Smooth muscle cell (in vitro differentiated cells): ENCODE measurements around the gene GJD4. TPM values are rescaled to one million over a fixed set of nuclear protein-coding genes. Genes with fewer than 3 reads are reported as not detected.

ENCODE experiments used
- DNase-seq: peaks from one replicate; lab custom pipeline; 2025; ENCODE audit not compliant: unreplicated experiment; lab: John Stamatoyannopoulos, UW
- H2AFZ ChIP-seq: fragments of 200-600 bp; sonication (generic); 2 replicates; pipeline ENCODE4 v1.6.0; 2016; ENCODE audit warnings: antibody characterized with exemption, low read depth, mild to moderate bottlenecking
- H3F3A ChIP-seq: fragments of 200-600 bp; sonication (generic); 2 replicates; pipeline ENCODE4 v1.6.0; 2017; ENCODE audit warnings: antibody characterized with exemption, low read depth
- H3K27ac ChIP-seq: fragments of 200-600 bp; sonication (generic); 2 replicates; pipeline ENCODE4 v1.5.1; 2016; ENCODE audit warnings: low read depth, mild to moderate bottlenecking
- H3K27me3 ChIP-seq: fragments of 200-600 bp; sonication (generic); 2 replicates; pipeline ENCODE4 v1.6.1; 2016; ENCODE audit warnings: low read depth, mild to moderate bottlenecking
- H3K36me3 ChIP-seq: fragments of 200-600 bp; sonication (generic); 2 replicates; pipeline ENCODE4 v1.5.1; 2016; ENCODE audit warnings: low read depth
- H3K4me1 ChIP-seq: fragments of 200-600 bp; sonication (generic); 2 replicates; pipeline ENCODE4 v1.5.1; 2016; ENCODE audit warnings: low read depth
- H3K4me2 ChIP-seq: fragments of 200-600 bp; sonication (generic); 2 replicates; pipeline ENCODE4 v1.6.0; 2016; ENCODE audit warnings: mild to moderate bottlenecking
- H3K4me3 ChIP-seq: fragments of 200-600 bp; sonication (generic); 2 replicates; pipeline ENCODE4 v1.5.1; 2016; ENCODE audit warnings: mild to moderate bottlenecking
- H3K79me2 ChIP-seq: fragments of 200-600 bp; sonication (generic); 2 replicates; pipeline ENCODE4 v1.6.0; 2016; ENCODE audit warnings: low read depth, mild to moderate bottlenecking
- H3K9ac ChIP-seq: fragments of 200-600 bp; sonication (generic); 2 replicates; pipeline ENCODE4 v1.6.0; 2016; ENCODE audit warnings: low read depth
- H3K9me3 ChIP-seq: fragments of 200-600 bp; sonication (generic); replicated peaks from 2 replicates; pipeline ENCODE4 v1.5.1; 2016; ENCODE audit warnings: low read depth
- H4K20me1 ChIP-seq: fragments of 200-600 bp; sonication (generic); 2 replicates; pipeline ENCODE4 v1.6.0; 2016; ENCODE audit warnings: low read depth
- CTCF ChIP-seq: fragments of 200-600 bp; sonication (generic); IDR thresholded peaks from 2 replicates; pipeline ENCODE4 v1.5.1; 2017; ENCODE audit warnings: borderline replicate concordance, mild to moderate bottlenecking, antibody characterized with exemption; ENCODE audit not compliant: insufficient read depth, poor library complexity, severe bottlenecking
- WGBS: methylation state at CpG from one replicate; pipeline ENCODE4 v1.1.7; 2016; ENCODE audit warnings: low lambda C conversion rate; 5-methylcytosine and 5-hydroxymethylcytosine counted together
- polyA plus RNA-seq: library from polyadenylated mRNA; unstranded; fragments of >200 nt; fragmentation: Nextera tagmentation; extraction: Ambion mirVana; gene quantifications from 2 replicates; pipeline ENCODE4 v1.2.1, GENCODE V29; 2016
- total RNA-seq: library from RNA; depleted of rRNA; stranded (reverse); fragments of >200 nt; gene quantifications from 2 replicates; pipeline ENCODE4 v1.2.3, GENCODE V29; 2014

Gene GJD4
- total and polyA plus RNA-seq, 2 experiments from 2014 or later = not detected

GRCh38 chr10:35594115-35595079 is 10.7 kb upstream of the GJD4 start:
- Histone ChIP-seq H3K9me3 (no peaks in the 10 kb centered on the region), H2AFZ (no peak overlapping the region), H3K4me1 (no peaks in the 10 kb centered on the region), H4K20me1 (no peaks in the 10 kb centered on the region), H3K4me3 (no peak overlapping the region), H3F3A (no peaks in the 10 kb centered on the region), H3K9ac (no peak overlapping the region), H3K4me2 (no peak overlapping the region), H3K79me2 (no peaks in the 10 kb centered on the region), H3K36me3 (no peaks in the 10 kb centered on the region), H3K27me3 (no peaks in the 10 kb centered on the region), H3K27ac (no peak overlapping the region)
- 61% methylated on average over 14 of the region's 14 CpGs for WGBS
- TF ChIP-seq CTCF = no peak
- DNase-seq = no peak

DNA sequence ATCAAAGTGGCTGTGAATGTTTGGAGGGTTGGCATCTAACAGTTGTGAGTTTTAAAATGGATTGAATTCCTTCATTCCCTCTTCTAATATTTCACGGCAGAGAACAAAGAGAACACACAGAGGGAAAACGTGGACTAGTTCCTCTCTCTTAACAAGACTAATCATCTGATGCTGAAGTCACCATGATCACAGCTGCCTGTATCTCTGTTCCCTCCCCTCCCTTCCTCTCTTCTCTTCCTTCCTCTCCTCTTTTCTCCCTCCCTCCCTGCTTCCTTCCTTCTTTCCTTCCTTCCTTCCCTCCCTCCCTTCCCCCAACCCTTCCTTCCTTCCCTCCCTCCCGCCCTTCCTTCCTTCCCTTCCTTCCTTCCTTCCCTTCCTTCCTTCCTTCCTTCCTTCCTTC is 10.0 kb upstream of the GJD4 start:
- no peak overlapping the region for H2AFZ ChIP-seq
- 37% methylated on average over 3 of the region's 3 CpGs for WGBS
- DNase-seq = no peak

GRCh38 chr10:35598379-35598778 is 6.8 kb upstream of the GJD4 start:
- Histone ChIP-seq H3K9me3 (no peaks in the 10 kb centered on the region), H3K4me1 (no peaks in the 10 kb centered on the region), H3K79me2 (no peaks in the 10 kb centered on the region), H3K36me3 (no peaks in the 10 kb centered on the region), H4K20me1 (no peaks in the 10 kb centered on the region), H3F3A (no peaks in the 10 kb centered on the region), H3K9ac (no peak overlapping the region), H3K27me3 (no peaks in the 10 kb centered on the region), H2AFZ (no peak overlapping the region), H3K27ac (no peak overlapping the region), H3K4me2 (no peak overlapping the region), H3K4me3 (no peak overlapping the region)
- no peak for DNase-seq
- WGBS = 61% methylated on average over 6 of the region's 6 CpGs
- peak; percentile 40 for TF ChIP-seq CTCF

More for the DNA sequence above, 10.0 kb upstream of the GJD4 start:
- H3K4me1 ChIP-seq = no peaks in the 10 kb centered on the region
- no peaks in the 10 kb centered on the region for H4K20me1 ChIP-seq
- H3K36me3 ChIP-seq = no peaks in the 10 kb centered on the region
- no peak overlapping the region for H3K27ac ChIP-seq
- no peak overlapping the region for H3K4me2 ChIP-seq
- no peak for TF ChIP-seq CTCF
- H3K27me3 ChIP-seq = no peaks in the 10 kb centered on the region
- no peaks in the 10 kb centered on the region for H3K9me3 ChIP-seq
- no peak overlapping the region for H3K9ac ChIP-seq
- H3K4me3 ChIP-seq = no peak overlapping the region
- no peaks in the 10 kb centered on the region for H3F3A ChIP-seq
- H3K79me2 ChIP-seq = no peaks in the 10 kb centered on the region
